Adrenal gland (tissue), 12 donors: Measurements from ENCODE around the gene IQGAP2. TPM values are rescaled to one million over a fixed set of nuclear protein-coding genes. Genes with fewer than 3 reads are reported as not detected.

ENCODE experiments used
- DNase-seq, 7 donors: peaks; one replicate each; pipeline ENCODE4 v3.0.0-alpha.2; 2019 to 2020
- H3K27ac ChIP-seq, 5 donors: fragments of 200-600 bp; sonication (generic) in 4 of 5; 1 replicate in 3 of 5; 2 replicates in 2 of 5; pipeline versions ENCODE4 v1.5.1 to v1.8.0; 2016 to 2020; ENCODE audit warnings: mild to moderate bottlenecking in 1 of 5
- H3K27me3 ChIP-seq: fragments of 200-600 bp; 2 replicates; pipeline ENCODE4 v1.8.0; 2021
- H3K36me3 ChIP-seq, 2 donors: fragments of 200-600 bp; replicated peaks in 1 of 2; 1 replicate in 1 of 2; 2 replicates in 1 of 2; pipeline versions ENCODE4 v1.5.1 to v1.8.0; 2018 to 2022
- H3K4me1 ChIP-seq, 2 donors: fragments of 200-600 bp; replicated peaks in 1 of 2; 1 replicate in 1 of 2; 2 replicates in 1 of 2; pipeline versions ENCODE4 v1.5.1 to v1.8.0; 2018 to 2021
- H3K4me3 ChIP-seq, 4 donors: fragments of 200-600 bp; sonication (generic) in 3 of 4; one replicate each; pipeline ENCODE4 v1.5.1; 2016 to 2018
- H3K9me3 ChIP-seq, 3 donors: fragments of 200-600 bp; sonication (generic) in 1 of 3; replicated peaks in 1 of 3; 1 replicate in 2 of 3; 2 replicates in 1 of 3; pipeline versions ENCODE4 v1.5.1 to v1.8.0; 2016 to 2021
- POLR2A ChIP-seq, 2 donors: fragments of 450-650 bp; IDR thresholded peaks; one replicate each; pipeline ENCODE4 v1.6.1; 2017; ENCODE audit warnings: antibody characterized with exemption in 2 of 2, mild to moderate bottlenecking in 2 of 2, moderate library complexity in 1 of 2
- WGBS, 4 donors: extraction: QIAGEN DNeasy Blood & Tissue Kit in 2 of 4; methylation state at CpG; one replicate each; pipeline versions ENCODE4 v1.1.5 to v1.1.7; 2013 to 2017; 5-methylcytosine and 5-hydroxymethylcytosine counted together
- intact Hi-C, 2 donors: fragments of 100-400 bp; cut with DNase I; formaldehyde crosslinking; loops; one replicate each; pipeline versions ENCODE4 v1.14.1 to v1.15.0; 2022 to 2023
- polyA plus RNA-seq, 3 donors: library from polyadenylated mRNA; stranded (reverse); fragments of 200-250 nt in 2 of 3; fragments of 350-450 nt in 1 of 3; fragmentation: Illumina TruSeq in 1 of 3; extraction: RNeasy Lipid Tissue Mini Kit (QIAGEN cat#74804) in 1 of 3; gene quantifications; one replicate each; pipeline ENCODE4 v1.2.3, GENCODE V29; 2013 to 2014
- total RNA-seq, 9 donors: library from RNA; depleted of rRNA in 4 of 9; stranded (reverse); fragments of >200 nt in 4 of 9; fragments of 120-200 nt in 1 of 9; fragmentation: NEBNext Ultra II Directional in 1 of 9; extraction: Animal tissue kit (Norgen Biotek cat#: 25700) in 1 of 9; gene quantifications; one replicate each; pipeline versions ENCODE4 v1.1.0 to v1.2.4, GENCODE V29; 2013 to 2023
- TF ChIP-seq, protein P1 (sequence below), 6 experiments: fragments of 450-650 bp in 4 of 6; fragments of 200-600 bp in 2 of 6; sonication (generic) in 1 of 6; IDR thresholded peaks; 1 replicate in 5 of 6; 2 replicates in 1 of 6; pipeline versions ENCODE4 v1.5.1 to v1.8.0; 2016 to 2021; ENCODE audit warnings: antibody characterized with exemption in 6 of 6, mild to moderate bottlenecking in 2 of 6, moderate library complexity in 1 of 6
- donor health status: healthy with polysubstance abuse.
- donor health status: Bipolar disorder and iron deficiency.
- donor health status: DM: yes; HTN: yes; CAD: no.
- donor health status: DM: no; HTN: no; CAD: no.
- donor health status: DM: no; HTN: no; CAD: no.
- donor health status: DM: yes; HTN: yes; CAD: no.

Gene IQGAP2
- total and polyA plus RNA-seq, 12 donors = 14.9 to 77.3 (median 36.1) TPM

DNA sequence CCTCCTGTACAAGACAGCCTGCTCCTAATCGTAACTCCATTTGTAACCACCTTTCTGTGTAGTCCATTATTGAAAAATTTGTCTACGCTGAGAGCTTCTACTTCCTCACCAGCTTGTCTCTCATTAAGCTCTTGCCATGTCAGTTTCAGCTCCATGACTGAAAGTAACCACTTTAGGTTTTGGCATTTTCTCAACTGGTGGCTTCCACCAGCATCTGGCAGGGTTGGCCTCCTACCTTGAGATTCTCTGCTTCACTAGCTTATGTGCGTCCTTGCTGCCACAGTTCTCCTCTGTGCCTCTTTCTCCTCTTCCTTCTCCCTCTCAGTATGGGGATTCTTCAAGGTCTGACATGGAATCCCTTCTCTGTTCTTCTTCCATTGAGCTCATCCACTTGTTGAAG lies 188.3 kb downstream of the IQGAP2 start:
- whole genome bisulfite sequencing, 4 donors = 96 to 99% (median 97%) methylated on average over 3 of the region's 3 CpGs
- intact Hi-C loops = no loop called here

DNA sequence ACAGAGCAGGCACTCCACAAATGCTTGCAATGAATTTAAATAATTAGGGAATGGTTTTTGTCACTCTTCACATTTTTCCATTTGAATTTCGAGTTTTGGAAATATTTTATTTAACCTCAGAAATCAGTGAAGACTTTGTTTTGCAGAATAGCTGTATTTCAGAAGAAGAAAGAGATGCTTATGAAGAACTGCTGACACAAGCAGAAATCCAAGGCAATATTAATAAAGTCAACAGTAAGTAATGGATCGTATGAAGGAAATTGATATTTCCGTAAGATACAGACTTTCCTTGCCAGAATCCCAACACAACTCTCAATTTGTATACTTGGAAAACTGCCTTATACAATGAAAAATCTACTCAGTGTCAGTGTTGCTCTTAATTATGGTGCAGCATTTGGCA lies 189.6 kb downstream of the IQGAP2 start:
- 64 to 78% (median 74%) methylated on average over 3 of the region's 3 CpGs for WGBS, 4 donors
- TF ChIP-seq, protein P1, sequence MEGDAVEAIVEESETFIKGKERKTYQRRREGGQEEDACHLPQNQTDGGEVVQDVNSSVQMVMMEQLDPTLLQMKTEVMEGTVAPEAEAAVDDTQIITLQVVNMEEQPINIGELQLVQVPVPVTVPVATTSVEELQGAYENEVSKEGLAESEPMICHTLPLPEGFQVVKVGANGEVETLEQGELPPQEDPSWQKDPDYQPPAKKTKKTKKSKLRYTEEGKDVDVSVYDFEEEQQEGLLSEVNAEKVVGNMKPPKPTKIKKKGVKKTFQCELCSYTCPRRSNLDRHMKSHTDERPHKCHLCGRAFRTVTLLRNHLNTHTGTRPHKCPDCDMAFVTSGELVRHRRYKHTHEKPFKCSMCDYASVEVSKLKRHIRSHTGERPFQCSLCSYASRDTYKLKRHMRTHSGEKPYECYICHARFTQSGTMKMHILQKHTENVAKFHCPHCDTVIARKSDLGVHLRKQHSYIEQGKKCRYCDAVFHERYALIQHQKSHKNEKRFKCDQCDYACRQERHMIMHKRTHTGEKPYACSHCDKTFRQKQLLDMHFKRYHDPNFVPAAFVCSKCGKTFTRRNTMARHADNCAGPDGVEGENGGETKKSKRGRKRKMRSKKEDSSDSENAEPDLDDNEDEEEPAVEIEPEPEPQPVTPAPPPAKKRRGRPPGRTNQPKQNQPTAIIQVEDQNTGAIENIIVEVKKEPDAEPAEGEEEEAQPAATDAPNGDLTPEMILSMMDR (IDR thresholded peaks at IDR 0.05) = no peak
- no peak for TF ChIP-seq POLR2A (IDR thresholded peaks at IDR 0.05)

More for the DNA sequence above, 188.3 kb downstream of the IQGAP2 start:
- Histone ChIP-seq H3K4me3 (no peak overlapping the region), H3K36me3 (peaks cover 0 to 4% of the 10 kb centered on the region in 2 donors), H3K27ac (no peak overlapping the region), H3K9me3 (no peaks in the 10 kb centered on the region), H3K27me3 (no peaks in the 10 kb centered on the region), H3K4me1 (no peaks in the 10 kb centered on the region)
- no peak for DNase-seq
- TF ChIP-seq, protein P1 (IDR thresholded peaks at IDR 0.05) = no peak
- TF ChIP-seq POLR2A (IDR thresholded peaks at IDR 0.05) = no peak

DNA sequence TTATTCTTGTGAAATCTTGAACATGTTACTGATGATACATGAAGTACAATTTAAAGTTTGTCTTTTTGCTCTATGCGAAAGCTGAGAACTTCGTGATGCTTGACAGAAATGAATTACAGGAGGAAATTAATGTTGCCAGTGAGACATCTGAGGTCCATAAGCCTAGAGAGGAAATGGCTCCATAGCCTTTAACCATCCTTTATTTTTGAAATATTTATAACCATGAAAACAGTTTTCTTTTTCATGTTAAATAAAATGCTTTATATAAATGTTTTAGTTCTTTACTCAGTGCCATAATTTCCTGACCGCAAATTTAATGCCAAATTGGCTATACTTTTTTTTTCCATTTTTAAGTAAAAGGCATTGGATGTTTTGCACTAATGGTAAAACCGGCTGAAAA lies 191.0 kb downstream of the IQGAP2 start:
- Histone ChIP-seq H3K27me3 (no peaks in the 10 kb centered on the region), H3K4me1 (no peaks in the 10 kb centered on the region), H3K4me3 (no peak overlapping the region), H3K27ac (no peak overlapping the region), H3K36me3 (peaks cover 0 to 4% of the 10 kb centered on the region in 2 donors), H3K9me3 (no peaks in the 10 kb centered on the region)
- TF ChIP-seq POLR2A (IDR thresholded peaks at IDR 0.05) = no peak
- TF ChIP-seq, protein P1 (IDR thresholded peaks at IDR 0.05) = no peak
- DNase-seq = no peak
- intact Hi-C loops = no loop called here
- WGBS, 4 donors = 80 to 90% (median 86%) methylated on average over 4 of the region's 4 CpGs

More for the DNA sequence above, 189.6 kb downstream of the IQGAP2 start:
- Histone ChIP-seq H3K9me3 (no peaks in the 10 kb centered on the region), H3K27ac (no peak overlapping the region), H3K36me3 (peaks cover 0 to 4% of the 10 kb centered on the region in 2 donors), H3K4me1 (no peaks in the 10 kb centered on the region), H3K27me3 (no peaks in the 10 kb centered on the region), H3K4me3 (no peak overlapping the region)
- intact Hi-C loops = no loop called here
- no peak for DNase-seq

DNA sequence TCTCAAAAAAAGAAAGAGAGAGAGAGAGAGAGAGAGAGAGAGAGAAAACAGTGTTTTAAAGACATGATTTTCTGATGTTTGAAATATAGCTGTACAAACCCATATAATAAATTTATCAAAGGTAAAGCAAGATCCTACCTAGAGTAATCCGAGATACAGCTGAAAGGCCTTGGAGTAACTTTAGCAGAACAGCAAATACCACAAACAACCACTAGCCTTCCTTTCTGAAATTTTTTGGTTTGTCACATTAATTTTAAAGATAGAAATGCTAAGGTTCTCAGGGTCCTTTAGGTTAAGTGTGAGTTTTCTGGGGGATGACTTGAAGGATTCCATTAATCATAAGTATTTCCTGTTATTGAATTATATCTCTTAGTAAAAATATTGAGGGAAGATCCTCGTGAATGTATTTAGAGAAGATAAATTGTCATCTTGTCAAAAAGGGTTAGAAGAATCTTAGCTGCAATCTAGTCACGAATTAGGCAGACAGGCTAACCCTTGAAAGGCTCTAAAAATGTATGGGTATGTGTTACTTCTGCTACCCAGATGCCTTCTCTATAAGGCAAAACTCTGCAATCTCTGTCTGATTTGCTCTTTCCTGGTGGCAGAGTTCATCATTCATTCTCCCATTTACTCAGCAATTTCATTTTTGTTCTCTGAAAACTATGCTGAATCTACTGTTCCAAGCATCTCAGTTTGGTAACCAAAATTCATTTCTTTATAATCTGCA lies 192.8 kb downstream of the IQGAP2 start:
- Histone ChIP-seq H3K27ac (no peak overlapping the region), H3K27me3 (no peaks in the 10 kb centered on the region), H3K4me1 (no peaks in the 10 kb centered on the region), H3K9me3 (no peaks in the 10 kb centered on the region), H3K4me3 (no peak overlapping the region), H3K36me3 (peaks cover 0 to 4% of the 10 kb centered on the region in 2 donors)
- no peak for DNase-seq
- intact Hi-C loops = no loop called here
- 70 to 77% (median 77%) methylated on average over 3 of the region's 3 CpGs for WGBS, 4 donors
- TF ChIP-seq POLR2A (IDR thresholded peaks at IDR 0.05) = no peak
- TF ChIP-seq, protein P1 (IDR thresholded peaks at IDR 0.05) = no peak
